COLO668 (cell line): ENCODE results near the gene KRTAP4-11.
"Not testable (repeated sequence)": the region's sequence is repeated elsewhere in the genome, so short reads cannot be mapped to it uniquely, and the experiment has no call there.

Experiments
- DNase-seq: peaks from one replicate; lab custom pipeline; 2025; ENCODE audit not compliant: unreplicated experiment; lab: John Stamatoyannopoulos, UW

Gene KRTAP4-11

DNA sequence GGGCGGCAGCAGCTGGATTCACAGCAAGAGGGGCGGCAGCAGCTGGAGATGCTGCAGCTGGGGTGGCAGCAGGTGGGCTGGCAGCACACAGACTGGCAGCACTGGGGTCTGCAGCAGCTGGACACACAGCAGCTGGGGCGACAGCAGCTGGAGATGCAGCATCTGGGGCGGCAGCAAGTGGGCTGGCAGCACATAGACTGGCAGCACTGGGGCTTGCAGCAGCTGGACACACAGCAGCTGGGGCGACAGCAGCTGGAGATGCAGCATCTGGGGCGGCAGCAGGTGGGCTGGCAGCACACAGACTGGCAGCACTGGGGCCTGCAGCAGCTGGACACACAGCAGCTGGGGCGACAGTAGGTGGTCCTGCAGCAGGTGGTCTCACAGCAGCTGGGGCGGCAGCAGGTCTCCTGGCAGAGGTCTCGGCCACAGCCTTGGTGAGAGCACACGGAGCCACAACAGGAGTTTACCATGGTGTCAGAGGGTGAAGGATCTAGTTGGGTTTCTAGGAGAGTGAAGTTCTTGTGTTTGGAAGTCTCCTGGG is at the start of gene KRTAP4-11:
TSS of gene KRTAP4-11 (minus strand) at position 528 of the 541 bp plus-strand sequence. CDS start at position 470, 58 bp downstream.
- DNase-seq: not testable (repeated sequence)

DNA sequence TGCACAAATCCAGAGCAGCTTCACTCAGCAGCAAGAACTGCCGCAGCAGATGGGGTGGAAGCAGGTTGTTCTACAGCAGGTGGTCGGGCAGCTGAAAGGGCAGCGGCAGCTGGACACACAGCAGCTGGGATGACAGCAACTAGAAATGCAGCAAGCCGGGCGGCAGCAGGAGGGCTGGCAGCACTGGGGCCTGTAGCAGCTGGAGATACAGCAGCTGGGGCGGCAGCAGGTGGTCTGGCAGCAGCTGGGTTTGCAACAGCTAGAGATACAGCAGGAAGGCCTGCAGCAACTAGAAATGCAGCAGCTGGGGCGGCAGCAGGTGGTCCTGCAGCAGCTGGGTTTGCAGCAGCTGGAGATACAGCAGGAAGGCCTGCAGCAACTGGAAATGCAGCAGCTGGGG is 49.4 kb upstream of the KRTAP4-11 start:
- peak; percentile 17 for DNase-seq

DNA sequence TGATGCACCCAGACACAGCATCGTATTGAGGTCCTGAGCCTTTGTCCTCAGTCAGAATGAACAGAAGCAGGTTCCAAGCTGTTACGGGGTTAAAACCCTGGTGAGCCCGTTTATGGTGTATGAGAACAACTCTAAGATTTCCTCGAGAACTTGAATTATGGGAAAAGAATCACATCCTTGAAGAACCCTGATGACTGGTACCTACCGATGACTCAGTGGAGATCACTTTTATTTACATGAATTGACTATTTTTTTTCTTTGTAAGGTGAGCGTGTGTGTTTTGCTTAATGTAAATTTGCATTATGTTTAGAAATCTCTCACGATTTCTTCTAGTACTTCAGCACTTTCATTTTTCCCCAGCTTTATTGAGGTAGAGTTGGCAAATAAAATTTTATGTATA is 45.7 kb upstream of the KRTAP4-11 start:
- DNase-seq: no peak

DNA sequence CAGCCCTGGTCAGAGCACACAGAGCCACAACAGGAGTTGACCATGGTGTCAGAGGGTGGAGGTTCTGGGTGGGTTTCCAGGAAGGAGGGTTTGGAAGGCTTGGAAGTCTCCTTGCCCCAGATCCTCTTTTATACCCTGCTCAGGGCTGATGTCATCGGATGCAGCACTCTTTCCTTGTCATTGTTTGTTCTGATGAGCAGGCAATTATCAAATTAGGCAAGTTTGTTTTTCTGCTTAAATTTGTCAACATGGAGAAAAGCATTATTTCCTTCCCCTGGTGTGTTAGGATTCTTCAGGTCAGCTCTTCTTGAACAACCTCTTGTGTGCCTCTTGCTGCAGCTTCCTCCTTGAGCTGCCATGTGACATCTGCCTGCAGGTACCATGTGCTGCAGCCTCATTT is 42.5 kb upstream of the KRTAP4-11 start, which contains the start of gene KRTAP4-4:
TSS of gene KRTAP4-4 (minus strand) at position 101 of the 400 bp plus-strand sequence. CDS start at position 44, 57 bp downstream.
- DNase-seq: no peak

DNA sequence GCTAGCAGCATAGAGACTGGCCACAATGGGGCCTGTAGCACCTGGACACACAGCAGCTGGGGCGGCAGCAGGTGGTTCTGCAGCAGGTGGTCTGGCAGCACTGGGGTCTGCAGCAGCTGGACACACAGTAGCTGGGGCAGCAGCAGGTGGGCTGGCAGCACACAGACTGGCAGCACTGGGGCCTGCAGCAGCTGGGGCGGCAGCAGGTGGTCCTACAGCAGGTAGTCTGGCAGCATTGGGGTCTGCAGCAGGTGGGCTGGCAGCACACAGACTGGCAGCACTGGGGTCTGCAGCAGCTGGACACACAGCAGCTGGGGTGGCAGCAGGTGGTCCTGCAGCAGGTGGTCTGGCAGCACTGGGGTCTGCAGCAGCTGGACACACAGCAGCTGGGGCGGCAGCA is 42.0 kb upstream of the KRTAP4-11 start:
- DNase-seq: not testable (repeated sequence)

DNA sequence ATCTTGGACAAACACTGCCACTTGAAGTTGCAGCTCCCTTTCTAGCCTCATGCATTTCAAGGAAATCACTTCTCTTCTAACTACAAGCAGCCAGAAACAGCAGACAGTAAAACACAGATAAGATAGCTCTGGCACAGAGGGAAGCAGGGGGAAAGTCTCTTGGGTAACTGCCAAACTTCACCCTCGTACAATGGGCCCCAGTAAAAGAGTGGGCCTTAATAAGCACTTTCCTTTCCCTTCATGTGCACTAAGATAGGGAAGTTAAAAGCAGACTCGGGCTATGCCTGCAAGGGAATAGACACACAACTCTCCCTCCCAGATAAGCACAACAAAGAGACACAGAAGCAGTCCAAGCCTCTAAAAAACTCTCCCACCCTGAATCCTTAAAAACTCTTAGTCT is 35.7 kb upstream of the KRTAP4-11 start:
- no peak for DNase-seq

DNA sequence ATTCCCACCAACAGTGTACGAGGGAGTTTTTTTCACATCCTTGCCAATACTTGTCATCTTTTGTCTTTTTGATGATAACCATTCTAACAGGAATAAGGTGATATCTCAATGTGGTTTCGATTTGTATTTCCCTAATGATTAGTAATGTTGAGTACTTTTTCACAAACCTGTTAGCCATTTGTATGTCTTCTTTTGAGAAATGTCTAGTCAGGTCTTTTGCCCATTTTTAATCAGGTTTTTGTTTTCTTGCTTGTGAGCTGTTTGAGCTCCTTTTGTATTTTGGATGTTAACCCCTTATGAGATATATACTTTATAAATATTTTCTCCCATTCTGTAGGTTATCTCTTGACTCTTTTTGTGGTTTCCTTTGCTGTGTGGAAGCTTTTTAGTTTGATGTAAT is 33.4 kb upstream of the KRTAP4-11 start:
- no peak for DNase-seq

DNA sequence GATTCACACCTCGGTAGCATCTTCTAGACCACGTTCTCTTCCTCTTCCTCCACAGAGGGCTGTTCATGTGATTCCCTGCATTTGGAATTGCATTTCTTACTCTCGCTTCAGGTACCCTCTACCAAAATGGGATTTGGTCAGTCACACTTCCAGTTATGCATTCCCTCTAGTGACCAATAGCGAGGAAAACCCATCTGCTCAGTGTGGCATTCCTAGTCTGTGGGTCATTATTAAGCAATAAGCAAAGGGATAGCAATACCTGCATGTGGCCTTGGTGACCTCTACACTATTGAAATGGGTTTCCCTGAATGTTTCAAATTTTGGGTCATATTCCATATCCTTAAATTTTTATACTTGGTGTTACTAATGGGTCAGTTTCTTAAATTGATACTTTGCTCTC is 31.9 kb upstream of the KRTAP4-11 start:
- no peak for DNase-seq

DNA sequence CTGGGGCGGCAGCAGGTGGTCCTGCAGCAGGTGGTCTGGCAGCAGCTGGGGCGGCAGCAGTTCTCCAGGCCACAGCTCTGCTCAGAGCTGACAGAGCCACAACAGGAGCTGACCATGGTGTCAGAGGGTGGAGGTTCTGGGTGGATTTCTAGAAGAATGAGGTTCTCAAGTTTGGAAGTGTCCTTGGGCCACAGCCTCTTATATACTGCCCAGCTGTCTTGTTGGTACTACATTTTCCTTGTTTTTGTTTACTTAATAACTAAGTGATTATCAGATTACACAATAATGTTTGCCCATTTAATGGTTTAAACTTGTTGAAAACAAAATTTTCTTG is 31.4 kb upstream of the KRTAP4-11 start, which contains the start of gene KRTAP4-5:
TSS of gene KRTAP4-5 (minus strand) at position 174 of the 334 bp plus-strand sequence. CDS start at position 116, 58 bp downstream.
- no peak for DNase-seq

DNA sequence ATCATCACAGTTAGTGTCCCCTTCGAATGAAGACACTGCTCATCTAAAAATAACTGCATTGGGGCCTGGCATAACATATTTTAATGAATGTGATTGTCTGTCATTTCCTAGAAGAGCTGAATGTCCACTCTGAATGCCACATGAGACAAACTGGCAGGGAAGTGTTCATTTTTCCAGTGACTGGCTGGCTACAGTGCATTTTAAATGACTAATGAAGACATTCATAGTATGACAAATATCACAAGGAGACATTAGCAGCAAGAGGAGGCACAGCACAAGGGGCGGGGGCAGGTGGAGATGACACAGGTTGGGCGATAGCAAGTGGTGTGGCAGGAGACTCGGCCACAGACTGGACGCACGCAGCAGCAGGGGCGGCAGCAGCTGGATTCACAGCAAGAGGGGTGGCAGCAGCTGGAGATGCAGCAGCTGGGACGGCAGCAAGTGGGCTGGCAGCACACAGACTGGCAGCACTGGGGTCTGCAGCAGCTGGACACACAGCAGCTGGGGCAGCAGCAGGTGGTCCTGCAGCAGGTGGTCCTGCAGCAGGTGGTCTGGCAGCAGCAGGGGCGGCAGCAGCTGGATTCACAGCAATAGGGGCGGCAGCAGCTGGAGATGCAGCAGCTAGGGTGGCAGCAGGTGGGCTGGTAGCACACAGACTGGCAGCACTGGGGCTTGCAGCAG is 30.9 kb upstream of the KRTAP4-11 start:
- DNase-seq: not testable (repeated sequence)

DNA sequence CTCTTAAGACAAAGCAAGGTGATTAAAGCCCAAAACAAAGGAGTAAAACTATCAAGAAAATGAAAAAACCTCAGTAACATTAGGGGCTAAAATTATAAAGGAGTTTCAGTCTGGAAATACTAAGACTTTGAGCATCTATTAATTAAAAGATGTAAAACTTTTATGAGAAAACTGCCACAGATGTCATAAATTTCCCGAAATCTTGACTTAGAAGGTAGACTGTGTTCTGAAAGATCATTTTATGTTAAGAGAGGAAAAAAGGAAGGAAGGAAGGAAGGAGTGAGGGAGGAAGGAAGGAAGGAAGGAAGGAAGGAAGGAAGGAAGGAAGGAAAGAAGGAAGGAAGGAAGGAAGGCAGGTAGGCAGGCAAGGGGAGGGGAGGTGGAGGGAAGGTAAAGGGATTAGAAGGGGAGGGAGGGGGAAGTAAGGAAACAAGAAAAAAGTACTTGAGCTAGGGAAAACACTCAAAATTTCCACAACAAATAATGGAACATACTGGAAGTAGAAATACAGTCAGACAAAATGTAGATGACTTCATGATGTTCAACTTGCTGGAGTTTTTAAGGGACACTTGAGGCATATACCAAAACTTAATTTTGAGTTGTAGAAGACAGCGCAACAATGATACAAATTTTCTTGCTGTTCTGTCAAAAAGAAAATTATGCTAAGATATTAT is 29.5 kb upstream of the KRTAP4-11 start:
- no peak for DNase-seq

DNA sequence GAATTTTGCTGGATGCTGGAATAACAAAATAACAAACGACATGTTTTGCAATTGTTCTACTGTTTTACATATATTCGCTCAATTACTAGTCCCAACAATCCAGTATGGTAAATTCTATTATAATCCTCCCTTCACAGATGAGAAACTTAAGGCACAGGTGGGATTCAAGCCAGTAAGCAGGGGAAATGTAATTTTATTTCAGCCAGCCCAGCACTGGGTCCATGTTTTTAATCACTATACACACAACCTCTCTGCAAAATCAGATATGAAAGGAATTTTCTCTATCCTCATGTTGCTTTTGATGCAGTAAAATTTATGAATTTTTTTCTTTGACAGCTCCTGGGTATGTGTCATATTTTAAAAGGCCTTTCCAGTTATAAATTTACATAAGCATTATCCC is 27.1 kb upstream of the KRTAP4-11 start:
- DNase-seq: no peak

DNA sequence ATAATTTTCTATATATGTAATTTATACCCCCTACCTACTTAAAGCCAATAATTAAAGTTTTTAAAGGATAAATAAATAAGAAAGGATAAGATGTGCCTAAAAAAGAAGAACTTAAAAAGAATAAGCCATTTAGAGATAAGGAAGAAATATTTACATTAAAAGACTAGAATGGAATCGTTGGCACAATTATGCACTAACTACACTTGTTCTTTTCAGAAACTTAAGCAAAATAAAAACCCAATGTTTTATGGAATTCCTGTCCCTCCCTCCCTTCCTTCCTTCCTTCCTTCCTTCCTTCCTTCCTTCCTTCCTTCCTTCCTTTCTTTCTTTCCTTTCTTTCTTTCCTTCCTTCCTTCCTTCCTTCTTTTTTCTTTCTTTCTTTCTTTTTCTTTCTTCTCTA is 26.7 kb upstream of the KRTAP4-11 start:
- DNase-seq: no peak

DNA sequence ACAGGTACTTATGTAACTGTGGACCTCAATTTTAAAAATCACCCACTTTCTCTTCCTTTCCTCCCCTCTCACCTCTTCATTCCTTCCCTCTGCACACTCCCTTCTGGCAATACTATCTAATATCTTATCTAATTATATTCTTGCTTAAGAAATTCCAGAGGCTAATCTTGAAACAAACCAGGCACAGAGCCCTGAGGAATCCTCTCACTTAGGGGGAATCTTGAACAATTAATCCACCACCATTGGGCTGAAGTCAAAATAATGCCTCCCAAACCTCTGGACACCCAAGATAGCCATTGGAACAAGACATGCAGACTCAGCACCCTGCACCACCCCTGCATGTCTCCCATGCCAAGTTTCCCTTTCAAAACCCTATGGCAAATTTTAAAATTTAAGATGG is 23.2 kb upstream of the KRTAP4-11 start:
- DNase-seq: no peak

DNA sequence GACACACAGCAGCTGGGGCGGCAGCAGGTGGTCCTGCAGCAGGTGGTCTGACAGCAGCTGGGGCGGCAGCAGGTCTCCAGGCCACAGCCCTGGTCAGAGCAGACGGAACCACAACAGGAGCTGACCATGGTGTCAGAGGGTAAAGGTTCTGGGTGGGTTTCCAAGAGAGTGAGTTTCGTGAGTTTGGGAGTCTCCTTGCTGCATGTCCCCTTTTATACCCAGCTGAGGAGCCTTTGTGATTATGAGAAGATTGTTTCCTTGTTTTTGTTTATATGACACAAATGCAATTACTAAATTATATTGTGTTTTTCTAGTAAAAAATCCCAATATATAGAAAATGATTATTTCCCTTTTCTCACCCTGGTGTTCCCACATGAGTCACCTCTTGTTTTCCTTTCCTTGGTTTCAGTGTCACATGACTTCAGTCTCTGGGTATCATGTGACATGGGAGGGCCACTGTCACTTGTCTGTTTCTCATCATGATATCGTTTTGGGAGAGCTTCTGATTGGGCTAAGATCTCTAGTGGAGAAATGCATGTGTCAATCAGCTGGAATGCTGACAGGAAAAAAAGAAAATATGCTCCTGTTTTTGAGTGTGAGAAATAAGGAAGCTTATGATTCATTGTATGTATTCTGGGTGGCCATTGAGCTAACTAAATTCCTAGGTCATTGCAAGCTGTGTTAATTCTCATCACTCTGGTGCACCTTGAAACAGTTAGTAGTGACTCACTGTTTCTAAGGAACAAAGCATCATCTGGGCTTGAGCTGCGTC is 22.4 kb upstream of the KRTAP4-11 start, which contains the start of gene KRTAP4-6:
TSS of gene KRTAP4-6 (minus strand) at position 185 of the 772 bp plus-strand sequence. CDS start at position 128, 57 bp downstream.
- no peak for DNase-seq

DNA sequence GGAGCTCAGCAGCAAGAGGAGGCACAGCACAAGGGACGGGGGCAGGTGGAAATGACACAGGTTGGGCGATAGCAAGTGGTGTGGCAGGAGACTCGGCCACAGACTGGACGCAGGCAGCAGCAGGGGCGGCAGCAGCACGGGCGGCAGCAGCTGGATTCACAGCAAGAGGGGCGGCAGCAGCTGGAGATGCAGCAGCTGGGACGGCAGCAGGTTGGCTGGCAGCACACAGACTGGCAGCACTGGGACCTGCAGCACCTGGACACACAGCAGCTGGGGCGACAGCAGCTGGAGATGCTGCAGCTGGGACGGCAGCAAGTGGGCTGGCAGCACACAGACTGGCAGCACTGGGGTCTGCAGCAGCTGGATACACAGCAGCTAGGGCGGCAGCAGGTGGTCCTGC is 21.7 kb upstream of the KRTAP4-11 start:
- DNase-seq: not testable (repeated sequence)

DNA sequence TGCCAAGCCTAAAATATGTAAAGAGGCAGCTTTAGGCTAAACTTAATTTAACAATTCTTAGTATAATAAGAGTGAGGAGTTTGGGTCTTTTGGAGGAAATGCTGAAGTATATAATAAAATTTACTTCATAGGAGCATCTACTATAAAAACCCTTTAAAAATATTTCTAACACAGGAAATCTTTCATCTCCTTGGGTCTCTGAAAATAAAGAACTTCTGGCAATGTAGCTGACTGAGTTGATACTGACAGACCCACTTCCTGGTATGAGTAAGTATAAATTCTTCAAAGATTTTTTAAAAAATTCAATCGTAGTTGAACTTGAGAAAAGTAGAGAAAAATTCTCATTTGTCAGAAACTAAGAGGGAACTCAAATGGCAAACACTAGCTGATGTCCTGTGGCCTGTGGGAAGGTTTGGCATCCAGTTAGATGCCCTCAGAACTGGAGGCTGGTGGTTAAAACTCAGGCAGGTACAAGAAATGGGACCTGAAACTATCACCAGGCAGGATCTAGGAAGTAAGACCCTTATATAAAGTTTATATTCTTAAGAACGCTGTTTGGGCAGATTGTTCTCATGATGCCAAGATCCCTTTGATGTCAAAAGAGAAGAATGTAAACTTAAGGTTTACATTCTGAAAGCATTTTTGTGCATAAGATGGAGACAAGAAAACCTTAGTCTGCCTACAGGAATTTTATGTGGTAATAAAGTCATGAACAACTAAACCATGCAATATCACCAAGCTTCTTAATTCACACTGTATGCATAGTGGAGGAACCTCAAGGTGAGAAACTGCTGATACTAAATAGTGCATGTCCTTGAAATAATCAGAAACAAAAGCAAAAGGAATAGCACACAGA is 15.9 kb upstream of the KRTAP4-11 start:
- no peak for DNase-seq

DNA sequence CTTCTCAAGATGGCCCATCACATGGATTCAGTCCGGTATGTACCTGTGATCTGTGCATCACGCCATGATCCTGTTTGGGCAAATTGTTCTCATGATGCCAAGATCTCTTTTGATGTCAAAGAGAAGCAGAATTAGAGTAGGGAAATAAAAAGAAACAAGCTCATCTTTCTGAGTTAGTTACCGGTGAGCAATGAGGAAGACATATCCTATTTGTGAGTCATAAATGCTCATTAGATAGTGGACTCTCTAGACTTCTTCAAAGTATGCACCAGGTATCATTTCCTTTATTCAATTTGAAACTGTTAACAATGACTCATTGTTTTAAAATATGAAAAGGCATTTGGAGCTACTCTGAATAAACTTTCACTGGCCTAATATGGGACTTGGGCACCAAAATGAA is 13.8 kb upstream of the KRTAP4-11 start:
- no peak for DNase-seq

DNA sequence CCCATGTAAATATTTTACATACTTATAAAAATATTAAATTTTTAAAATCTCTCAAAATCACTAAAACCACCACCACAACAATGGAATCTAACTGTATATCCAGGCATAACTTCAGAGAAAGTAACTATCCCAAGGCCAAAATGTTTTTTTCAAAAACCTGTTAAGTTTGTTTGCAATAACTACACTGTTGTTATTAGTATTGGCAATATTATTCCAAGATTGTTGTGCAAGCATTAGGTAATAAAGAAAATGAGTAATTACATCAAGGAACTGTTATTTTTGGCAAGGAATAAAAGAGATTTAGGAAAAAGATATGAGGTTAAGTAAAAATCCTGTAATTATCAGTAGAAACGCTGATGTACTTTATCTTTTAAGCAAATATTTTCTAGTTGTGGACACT is 9.2 kb upstream of the KRTAP4-11 start:
- no peak for DNase-seq

DNA sequence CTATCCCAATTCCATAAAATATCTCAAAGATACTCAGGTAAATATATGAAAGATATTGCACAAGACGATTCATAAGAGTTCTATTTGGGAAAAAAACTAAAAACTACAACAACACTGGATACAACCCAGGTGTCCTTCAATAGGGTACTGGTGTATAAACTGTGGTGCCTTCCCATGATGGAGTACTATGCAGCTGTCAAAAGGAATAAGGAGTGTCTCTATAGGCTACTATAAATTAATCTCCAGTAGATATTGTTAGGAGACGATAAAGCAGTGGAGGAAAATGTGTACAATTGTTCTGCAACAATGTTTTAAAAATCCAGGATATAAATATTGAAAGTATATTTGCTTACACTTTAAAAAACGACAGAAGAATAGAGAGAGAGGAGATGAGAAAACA is 8.2 kb upstream of the KRTAP4-11 start:
- DNase-seq: no peak
